HCT116 (cell line): ENCODE results near the gene CFAP99. TPM values are rescaled to one million over a fixed set of nuclear protein-coding genes. Genes with fewer than 3 reads are reported as not detected.
"Not testable (repeated sequence)": the region's sequence is repeated elsewhere in the genome, so short reads cannot be mapped to it uniquely, and the experiment has no call there.

ENCODE experiments used
- ATAC-seq: fragments of 200-7000 bp; cut with Tn5 transposase; 2 replicates; pipeline ENCODE4 v1.9.1; 2020; ENCODE audit warnings: mild to moderate bottlenecking, moderate library complexity
- BruUV-seq: library from RNA; stranded (reverse); fragments of 400-500 nt; replicated peaks from 2 replicates; lab custom pipeline; 2021; lab: Mats Ljungman, UMichigan
- CTCF ChIA-PET: fragments of 300-600 bp; sonication (Branson Sonifier 250); formaldehyde crosslinking; loops from one replicate; lab custom pipeline; 2021; ENCODE audit warnings: antibody characterized with exemption; lab: Charles Lee
- POLR2A ChIA-PET: fragments of 300-600, 350-600 bp; sonication (Branson Sonifier 250); formaldehyde crosslinking; loops from one replicate; lab custom pipeline; 2021; ENCODE audit warnings: antibody characterized with exemption; lab: Charles Lee
- RAD21 ChIA-PET, 2 experiments: fragments of 300-600 bp; sonication (Branson Sonifier 250); formaldehyde crosslinking; loops; one replicate each; lab custom pipeline; 2023; ENCODE audit warnings: low total read pairs in 2 of 2; ENCODE audit not compliant: uncharacterized antibody in 2 of 2, unreplicated experiment in 2 of 2, low non-redundant PET in 1 of 2; lab: Charles Lee
- DNase-seq: peaks from one replicate; pipeline ENCODE4 v3.0.0-alpha.2; 2010; ENCODE audit warnings: low read depth, low spot score
- H2AFZ ChIP-seq: fragments of 200-600 bp; shearing (Covaris generic), sonication (generic); 2 replicates; pipeline ENCODE4 v1.6.1; 2017; ENCODE audit warnings: low read depth, mixed run types, mixed read lengths, antibody characterized with exemption, low read length; ENCODE audit not compliant: poor library complexity, severe bottlenecking
- H3K27ac ChIP-seq: 2 replicates; pipeline ENCODE4 v1.5.1; 2012; ENCODE audit warnings: low read depth, low read length
- H3K27me3 ChIP-seq: fragments of 200-600 bp; sonication (generic); 2 replicates; pipeline ENCODE4 v1.6.1; 2016; ENCODE audit warnings: mixed run types, low read length, mixed read lengths; ENCODE audit not compliant: insufficient read depth
- H3K36me3 ChIP-seq, 2 experiments: fragments of 200-500 bp in 1 of 2; fragments of 200-600 bp in 1 of 2; sonication (Bioruptor generic) in 1 of 2; sonication (generic) in 1 of 2; 2 replicates each; pipeline versions ENCODE4 v1.5.1 to v1.6.1; 2014 to 2016; ENCODE audit warnings: low read length in 2 of 2, inconsistent platforms in 1 of 2, mixed read lengths in 1 of 2, mixed run types in 1 of 2; ENCODE audit not compliant: insufficient read depth in 2 of 2, control insufficient read depth in 1 of 2
- H3K4me1 ChIP-seq, 2 experiments: fragments of 200-600 bp in 1 of 2; sonication (generic) in 1 of 2; 2 replicates each; pipeline versions ENCODE4 v1.5.1 to v1.6.1; 2012 to 2017; ENCODE audit warnings: low read length in 2 of 2, inconsistent platforms in 1 of 2, mild to moderate bottlenecking in 1 of 2, mixed read lengths in 1 of 2, mixed run types in 1 of 2, moderate library complexity in 1 of 2; ENCODE audit not compliant: insufficient read depth in 2 of 2, control insufficient read depth in 1 of 2
- H3K4me2 ChIP-seq: fragments of 200-600 bp; sonication (generic); 2 replicates; pipeline ENCODE4 v1.6.1; 2017; ENCODE audit warnings: mixed run types, low read length, mixed read lengths
- H3K4me3 ChIP-seq, 2 experiments: fragments of 200-600 bp in 1 of 2; sonication (generic) in 1 of 2; replicated peaks in 1 of 2; 2 replicates each; pipeline ENCODE4 v1.5.1; 2011 to 2016; ENCODE audit warnings: low read length in 2 of 2, control low read depth in 1 of 2, low read depth in 1 of 2, mild to moderate bottlenecking in 1 of 2, mixed read lengths in 1 of 2, mixed run types in 1 of 2
- H3K79me2 ChIP-seq: fragments of 200-600 bp; sonication (generic); 2 replicates; pipeline ENCODE4 v1.6.1; 2017; ENCODE audit warnings: mild to moderate bottlenecking, mixed run types, low read length, moderate library complexity, mixed read lengths; ENCODE audit not compliant: insufficient read depth
- H3K9ac ChIP-seq: fragments of 200-600 bp; sonication (generic); 2 replicates; pipeline ENCODE4 v1.6.1; 2016; ENCODE audit warnings: low read length, mixed read lengths
- H3K9me2 ChIP-seq: fragments of 200-600 bp; sonication (generic), shearing (Covaris generic); 2 replicates; pipeline ENCODE4 v1.6.1; 2017; ENCODE audit warnings: mixed run types, mild to moderate bottlenecking, moderate library complexity; ENCODE audit not compliant: insufficient read depth
- H3K9me3 ChIP-seq, 2 experiments: fragments of 200-500 bp in 1 of 2; fragments of 200-600 bp in 1 of 2; sonication (Bioruptor generic) in 1 of 2; sonication (generic) in 1 of 2; 2 replicates each; pipeline ENCODE4 v1.6.1; 2014 to 2017; ENCODE audit warnings: low read length in 2 of 2, mixed read lengths in 2 of 2, inconsistent platforms in 1 of 2, low read depth in 1 of 2, mild to moderate bottlenecking in 1 of 2, mixed run types in 1 of 2, moderate library complexity in 1 of 2; ENCODE audit not compliant: control insufficient read depth in 1 of 2, insufficient read depth in 1 of 2
- H4K20me1 ChIP-seq: fragments of 200-600 bp; sonication (generic), shearing (Covaris generic); 2 replicates; pipeline ENCODE4 v1.6.1; 2017; ENCODE audit warnings: mixed run types, mild to moderate bottlenecking, moderate library complexity; ENCODE audit not compliant: insufficient read depth
- CEBPB ChIP-seq: IDR thresholded peaks from 2 replicates; pipeline ENCODE4 v1.6.1; 2012; ENCODE audit warnings: low read depth
- ELF1 ChIP-seq: IDR thresholded peaks from 2 replicates; pipeline ENCODE4 v1.6.1; 2012; ENCODE audit warnings: low read depth, borderline replicate concordance
- EZH2phosphoT487 ChIP-seq: fragments of 200-600 bp; IDR thresholded peaks from 2 replicates; pipeline ENCODE4 v1.6.1; 2018; ENCODE audit warnings: antibody characterized with exemption, borderline replicate concordance
- JUND ChIP-seq: IDR thresholded peaks from 2 replicates; pipeline ENCODE4 v1.6.1; 2012
- SIN3A ChIP-seq: IDR thresholded peaks from 2 replicates; pipeline ENCODE4 v1.6.1; 2012; ENCODE audit warnings: low read depth
- intact Hi-C: fragments of 100-400 bp; cut with micrococcal nuclease; formaldehyde crosslinking; loops from 2 replicates; pipeline ENCODE4 v1.10.0; 2022
- total RNA-seq: library from RNA; stranded (reverse); gene quantifications from one replicate; pipeline ENCODE4 v1.2.1, GENCODE V29; 2021; ENCODE audit not compliant: unreplicated experiment

CFAP99 gene
- total RNA-seq, 1 experiment from 2014 or later: 0.42 TPM

- Histone ChIP-seq H3K9me2 (no peaks in the 10 kb centered on the region), H3K9ac (no peak overlapping the region), H3K27ac (no peak overlapping the region), H3K4me1 (0 out of 4 replicates have a peak, but pooled peaks cover 0 to 3% of the 10 kb centered on the region in 2 experiments), H3K27me3 (no peaks in the 10 kb centered on the region), H3K79me2 (no peaks in the 10 kb centered on the region), H3K4me2 (no peak overlapping the region), H2AFZ (no peak overlapping the region), H3K4me3 (no peak overlapping the region), H4K20me1 (no peaks in the 10 kb centered on the region), H3K36me3 (no peaks in the 10 kb centered on the region), H3K9me3 (no peaks in the 10 kb centered on the region)
- CTCF ChIA-PET: no interaction called here
- POLR2A ChIA-PET: no interaction called here
- TF ChIP-seq SIN3A (no peak), ELF1 (no peak), JUND (no peak), EZH2phosphoT487 (no peak), CEBPB (no peak)
- intact Hi-C loops: no loop called here
- ATAC-seq (no peak), DNase-seq (no peak)
- BruUV-seq: no TSS peak
- RAD21 ChIA-PET: no interaction called here
Observed at GRCh38 chr4:2378898-2379297, 39.9 kb upstream of the CFAP99 start.

- H3K9me2 ChIP-seq, H3K36me3 ChIP-seq, H3K79me2 ChIP-seq, ATAC-seq, H3K4me3 ChIP-seq, H3K9ac ChIP-seq, CTCF ChIA-PET, DNase-seq, RAD21 ChIA-PET, BruUV-seq, H3K9me3 ChIP-seq, H4K20me1 ChIP-seq, H3K27me3 ChIP-seq, H3K4me1 ChIP-seq, POLR2A ChIA-PET, H3K27ac ChIP-seq, H3K4me2 ChIP-seq, H2AFZ ChIP-seq, intact Hi-C loops: not testable (repeated sequence)
Observed at GRCh38 chr4:2380589-2380988, 38.2 kb upstream of the CFAP99 start.

GRCh38 chr4:2382769-2383202 is 36.0 kb upstream of the CFAP99 start:
- POLR2A ChIA-PET: not testable (repeated sequence)

GRCh38 chr4:2383220-2383631 is 35.5 kb upstream of the CFAP99 start:
- H2AFZ ChIP-seq, RAD21 ChIA-PET, H3K79me2 ChIP-seq, H3K36me3 ChIP-seq, H3K27me3 ChIP-seq, BruUV-seq, H3K4me2 ChIP-seq, H3K4me1 ChIP-seq, H3K9me3 ChIP-seq, H3K27ac ChIP-seq, H3K9ac ChIP-seq, intact Hi-C loops, POLR2A ChIA-PET, H3K4me3 ChIP-seq, DNase-seq, ATAC-seq, CTCF ChIA-PET, H4K20me1 ChIP-seq, H3K9me2 ChIP-seq: not testable (repeated sequence)

More at GRCh38 chr4:2382769-2383202, 36.0 kb upstream of the CFAP99 start:
- H3K27me3 ChIP-seq, H3K9me2 ChIP-seq, H3K36me3 ChIP-seq, H3K9me3 ChIP-seq, H3K4me2 ChIP-seq, intact Hi-C loops, CTCF ChIA-PET, DNase-seq, BruUV-seq, H3K4me1 ChIP-seq, H3K27ac ChIP-seq, H3K9ac ChIP-seq, H2AFZ ChIP-seq, H3K79me2 ChIP-seq, RAD21 ChIA-PET, ATAC-seq, H3K4me3 ChIP-seq, H4K20me1 ChIP-seq: not testable (repeated sequence)
